Heart left ventricle (tissue), 16 donors: Measurements from ENCODE around the gene CFAP77. TPM values are rescaled to one million over a fixed set of nuclear protein-coding genes. Genes with fewer than 3 reads are reported as not detected.
A peak's percentile ranks its signal among the peaks of the same experiment; 100 is the strongest.
"Not testable (repeated sequence)": the region's sequence is repeated elsewhere in the genome, so short reads cannot be mapped to it uniquely, and the experiment has no call there.

Experiments
- ATAC-seq, 4 donors: fragments of 200-7000 bp; cut with Tn5 transposase; one replicate each; pipeline ENCODE4 v1.9.1; 2020 to 2022; ENCODE audit warnings: moderate library complexity in 4 of 4, mild to moderate bottlenecking in 3 of 4, moderate number of reproducible peaks in 1 of 4
- DNase-seq, 5 donors: peaks; one replicate each; pipeline ENCODE4 v3.0.0-alpha.2; 2020
- H3K27ac ChIP-seq, 12 donors: fragments of 200-600 bp; sonication (generic) in 4 of 12; one replicate each; pipeline versions ENCODE4 v1.5.0 to v1.8.0; 2016 to 2022; ENCODE audit warnings: mild to moderate bottlenecking in 2 of 12
- H3K27me3 ChIP-seq, 9 donors: fragments of 200-600 bp; sonication (generic) in 2 of 9; one replicate each; pipeline versions ENCODE4 v1.5.1 to v1.8.0; 2016 to 2022; ENCODE audit warnings: mild to moderate bottlenecking in 3 of 9
- H3K36me3 ChIP-seq, 9 donors: fragments of 200-600 bp; sonication (generic) in 2 of 9; one replicate each; pipeline versions ENCODE4 v1.5.0 to v1.8.0; 2018 to 2022; ENCODE audit warnings: mild to moderate bottlenecking in 2 of 9
- H3K4me1 ChIP-seq, 12 donors: fragments of 200-600 bp; sonication (generic) in 4 of 12; one replicate each; pipeline versions ENCODE4 v1.5.0 to v1.8.0; 2016 to 2022; ENCODE audit warnings: mild to moderate bottlenecking in 3 of 12
- H3K4me3 ChIP-seq, 12 donors: fragments of 200-600 bp; sonication (generic) in 4 of 12; one replicate each; pipeline versions ENCODE4 v1.5.0 to v1.8.0; 2017 to 2022; ENCODE audit warnings: mild to moderate bottlenecking in 9 of 12, moderate library complexity in 4 of 12
- H3K9me3 ChIP-seq, 12 donors: fragments of 200-600 bp; sonication (generic) in 4 of 12; one replicate each; pipeline versions ENCODE4 v1.5.0 to v1.8.0; 2016 to 2022; ENCODE audit warnings: mild to moderate bottlenecking in 1 of 12
- POLR2A ChIP-seq, 2 donors: fragments of 450-650 bp; IDR thresholded peaks; one replicate each; pipeline ENCODE4 v1.6.1; 2017; ENCODE audit warnings: antibody characterized with exemption in 2 of 2, mild to moderate bottlenecking in 2 of 2, moderate library complexity in 2 of 2
- WGBS, 4 donors: extraction: QIAGEN DNeasy Blood & Tissue Kit in 2 of 4; methylation state at CpG; one replicate each; pipeline versions ENCODE4 v1.1.5 to v1.1.7; 2013 to 2018; 5-methylcytosine and 5-hydroxymethylcytosine counted together
- intact Hi-C, 10 donors: fragments of 100-400 bp; cut with DNase I; formaldehyde crosslinking; loops; one replicate each; pipeline versions ENCODE4 v1.11.1 to v1.14.2; 2022
- polyA plus RNA-seq, 2 donors: library from polyadenylated mRNA; stranded (reverse); fragments of 200-250 nt; gene quantifications; one replicate each; pipeline ENCODE4 v1.2.3, GENCODE V29; 2013
- total RNA-seq, 9 donors: library from RNA; depleted of rRNA in 2 of 9; stranded (reverse); fragments of >200 nt in 2 of 9; fragmentation: NEBNext Ultra II Directional in 3 of 9; extraction: Animal tissue kit (Norgen Biotek cat#: 25700) in 3 of 9; gene quantifications; one replicate each; pipeline versions ENCODE4 v1.1.0 to v1.2.4, GENCODE V29; 2016 to 2023
- TF ChIP-seq, protein P1 (sequence below), 12 donors: fragments of 200-600 bp; sonication (generic) in 4 of 12; IDR thresholded peaks; one replicate each; pipeline versions ENCODE4 v1.5.0 to v1.8.0; 2018 to 2022; ENCODE audit warnings: antibody characterized with exemption in 12 of 12, mild to moderate bottlenecking in 5 of 12
- donor health status: ischemic (EF 13 %, LVEDD 7.1; RV severe dilation, severe dysfunction).
- donor health status: healthy with polysubstance abuse.
- donor health status: DM: no; HTN: yes; CAD: no.
- donor health status: DM: no; HTN: no; CAD: no.
- donor health status: ischemic (EF 25% LVEDD 6.9; RV normal size, moderate dysfunction).
- donor health status: ischemic (EF 25% LVEDD 5.7; RV mildly dilated, moderate dysfunction).
- donor health status: healthy.
- donor health status: DM: yes; HTN: yes; CAD: no.
- donor health status: ischemic (EF 35%, LVEDD 5.7; RV mildly dilated, moderate dysfunction).
- donor health status: nonischemic (EF 11% LVEDD 7.7; RV severe dilation, severe dysfunction).
- donor health status: DM: yes; HTN: yes; CAD: no.
- donor health status: PGD.
- donor health status: ischemic (EF 29% LVEDD 5.4; RV normal size, mild dysfunction).
- donor health status: nonischemic (EF 23%, LVEDD 6.1; RV moderate dilation, normal function).

Gene CFAP77
- total and polyA plus RNA-seq, 11 donors: 1.3 to 6.8 (median 2.2) TPM

DNA sequence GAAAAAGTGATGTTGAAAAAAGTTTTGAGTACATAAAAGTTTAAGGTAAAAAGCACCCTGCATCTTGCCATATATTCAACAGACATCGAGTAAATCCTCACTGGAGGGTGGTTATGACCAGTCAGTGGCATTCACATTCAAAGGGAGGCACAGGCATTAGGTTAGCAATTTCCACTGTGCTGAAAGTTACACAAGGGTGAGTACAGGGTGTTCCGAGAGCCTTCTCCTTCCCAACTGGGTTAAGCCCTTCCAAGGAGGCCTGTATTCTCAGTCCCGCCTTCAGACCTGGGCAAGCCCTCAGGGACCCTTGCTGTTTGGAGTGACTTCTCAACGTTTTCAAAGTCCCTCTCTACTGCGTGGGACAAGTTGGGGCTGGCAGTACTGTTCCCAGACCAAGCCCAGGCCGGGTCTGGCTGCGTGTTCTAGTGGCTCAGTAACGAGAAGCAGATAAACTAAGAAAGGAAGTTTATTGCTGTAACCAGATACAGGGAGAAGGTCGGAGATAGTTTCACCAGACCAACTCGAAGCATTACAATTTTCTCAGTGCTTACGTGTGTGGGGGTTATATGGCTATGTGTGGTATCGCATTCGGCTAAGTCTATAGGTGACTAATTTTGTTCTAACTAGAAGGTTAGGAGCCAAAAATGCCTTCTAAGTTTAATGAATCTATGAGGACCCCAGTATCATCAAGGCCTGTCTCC, 42.2 kb upstream of the CFAP77 start:
- no peaks in the 10 kb centered on the region for H3K27me3 ChIP-seq
- no peaks in the 10 kb centered on the region for H3K36me3 ChIP-seq
- no peak for TF ChIP-seq POLR2A (IDR thresholded peaks at IDR 0.05)
- TF ChIP-seq, protein P1, sequence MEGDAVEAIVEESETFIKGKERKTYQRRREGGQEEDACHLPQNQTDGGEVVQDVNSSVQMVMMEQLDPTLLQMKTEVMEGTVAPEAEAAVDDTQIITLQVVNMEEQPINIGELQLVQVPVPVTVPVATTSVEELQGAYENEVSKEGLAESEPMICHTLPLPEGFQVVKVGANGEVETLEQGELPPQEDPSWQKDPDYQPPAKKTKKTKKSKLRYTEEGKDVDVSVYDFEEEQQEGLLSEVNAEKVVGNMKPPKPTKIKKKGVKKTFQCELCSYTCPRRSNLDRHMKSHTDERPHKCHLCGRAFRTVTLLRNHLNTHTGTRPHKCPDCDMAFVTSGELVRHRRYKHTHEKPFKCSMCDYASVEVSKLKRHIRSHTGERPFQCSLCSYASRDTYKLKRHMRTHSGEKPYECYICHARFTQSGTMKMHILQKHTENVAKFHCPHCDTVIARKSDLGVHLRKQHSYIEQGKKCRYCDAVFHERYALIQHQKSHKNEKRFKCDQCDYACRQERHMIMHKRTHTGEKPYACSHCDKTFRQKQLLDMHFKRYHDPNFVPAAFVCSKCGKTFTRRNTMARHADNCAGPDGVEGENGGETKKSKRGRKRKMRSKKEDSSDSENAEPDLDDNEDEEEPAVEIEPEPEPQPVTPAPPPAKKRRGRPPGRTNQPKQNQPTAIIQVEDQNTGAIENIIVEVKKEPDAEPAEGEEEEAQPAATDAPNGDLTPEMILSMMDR (IDR thresholded peaks at IDR 0.05): no peak
- peak overlapping the region in 1 of 12 donors; percentile 18 for H3K27ac ChIP-seq
- WGBS, 4 donors: 62 to 70% (median 67%) methylated on average over 13 of the region's 13 CpGs
- no peak for ATAC-seq
- H3K9me3 ChIP-seq: no peaks in the 10 kb centered on the region
- DNase-seq: no peak
- intact Hi-C loops: no loop called here
- peaks cover 0 to 9% (median 2%) of the 10 kb centered on the region in 12 donors for H3K4me1 ChIP-seq
- H3K4me3 ChIP-seq: no peak overlapping the region

- H3K9me3 ChIP-seq: no peaks in the 10 kb centered on the region
- no peak for ATAC-seq
- H3K4me3 ChIP-seq: no peak overlapping the region
- no peak for TF ChIP-seq POLR2A (IDR thresholded peaks at IDR 0.05)
- TF ChIP-seq, protein P1 (IDR thresholded peaks at IDR 0.05): no peak
- H3K4me1 ChIP-seq: peaks cover 0 to 17% (median 9%) of the 10 kb centered on the region in 12 donors
- no peak overlapping the region for H3K27ac ChIP-seq
- H3K36me3 ChIP-seq: no peaks in the 10 kb centered on the region
- intact Hi-C loops: no loop called here
- no peaks in the 10 kb centered on the region for H3K27me3 ChIP-seq
- WGBS, 4 donors: 78 to 89% (median 80%) methylated on average over 4 of the region's 4 CpGs
- DNase-seq: no peak
Observed at GRCh38 chr9:132369421-132369820, 40.6 kb upstream of the CFAP77 start.

DNA sequence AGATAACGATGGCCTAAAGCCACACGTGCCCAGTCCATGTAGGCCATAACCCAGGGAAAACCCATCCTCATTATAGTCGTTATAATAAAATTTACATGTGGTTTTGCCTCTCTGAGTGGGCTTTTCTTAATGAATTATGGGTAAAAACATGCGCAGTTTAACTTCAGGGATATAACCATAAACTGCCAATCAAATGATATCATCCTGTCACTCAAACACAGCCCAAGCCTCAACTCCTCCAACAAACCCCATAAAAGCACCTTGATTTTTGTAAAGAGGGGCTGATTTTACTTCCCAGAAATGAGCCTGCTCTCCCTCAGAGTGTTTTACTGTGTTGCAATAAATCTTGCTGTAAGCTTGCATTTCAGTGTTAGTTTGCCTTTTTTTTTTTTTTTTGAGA, 39.4 kb upstream of the CFAP77 start:
- Histone ChIP-seq H3K27ac (no peak overlapping the region), H3K4me1 (peaks cover 0 to 17% (median 9%) of the 10 kb centered on the region in 12 donors), H3K9me3 (no peaks in the 10 kb centered on the region), H3K36me3 (peaks cover 0 to 11% (median 8%) of the 10 kb centered on the region in 9 donors), H3K4me3 (no peak overlapping the region), H3K27me3 (no peaks in the 10 kb centered on the region)
- 90 to 96% (median 94%) methylated on average over 4 of the region's 4 CpGs for WGBS, 4 donors
- TF ChIP-seq, protein P1 (IDR thresholded peaks at IDR 0.05): no peak
- no peak for TF ChIP-seq POLR2A (IDR thresholded peaks at IDR 0.05)
- no peak for DNase-seq
- intact Hi-C loops: no loop called here
- no peak for ATAC-seq

- WGBS, 4 donors: 54 to 64% (median 58%) methylated on average over 14 of the region's 14 CpGs
- H3K27me3 ChIP-seq: no peaks in the 10 kb centered on the region
- peak overlapping the region in 2 of 12 donors; percentile 6 to 9 for H3K4me3 ChIP-seq
- H3K9me3 ChIP-seq: no peaks in the 10 kb centered on the region
- TF ChIP-seq, protein P1 (IDR thresholded peaks at IDR 0.05): no peak
- TF ChIP-seq POLR2A (IDR thresholded peaks at IDR 0.05): peak in 1 of 2 donors; percentile 11
- peak in 4 of 5 donors; percentile 66 to 73 (median 68) for DNase-seq
- intact Hi-C loops: loop anchor here in 1 of 10 donors (2.0 kb wide), 1 partner anchor 18 kb away; the partner anchor contains the start of gene SETX
- peak; percentile 72 to 99 (median 90) for ATAC-seq
- peaks cover 0 to 25% (median 23%) of the 10 kb centered on the region in 9 donors for H3K36me3 ChIP-seq
- peaks cover 0 to 17% (median 9%) of the 10 kb centered on the region in 12 donors for H3K4me1 ChIP-seq
- peak overlapping the region; percentile 51 to 85 (median 66) for H3K27ac ChIP-seq
Observed at GRCh38 chr9:132372177-132373095, 37.6 kb upstream of the CFAP77 start.

DNA sequence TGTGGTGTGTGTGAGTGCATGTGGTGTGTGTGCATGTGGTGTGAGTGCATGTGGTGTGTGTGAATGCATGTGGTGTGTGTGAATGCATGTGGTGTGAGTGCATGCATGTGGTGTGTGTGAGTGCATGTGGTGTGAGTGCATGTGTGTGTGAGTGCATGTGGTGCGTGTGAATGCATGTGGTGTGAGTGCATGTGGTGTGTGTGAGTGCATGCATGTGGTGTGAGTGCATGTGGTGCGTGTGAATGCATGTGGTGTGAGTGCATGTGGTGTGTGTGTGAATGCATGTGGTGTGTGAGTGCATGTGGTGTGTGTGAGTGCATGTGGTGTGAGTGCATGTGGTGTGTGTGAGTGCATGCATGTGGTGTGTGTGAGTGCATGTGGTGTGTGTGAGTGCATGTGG, 32.2 kb upstream of the CFAP77 start:
- ATAC-seq, H3K4me3 ChIP-seq, intact Hi-C loops, H3K27ac ChIP-seq, DNase-seq, H3K9me3 ChIP-seq, H3K27me3 ChIP-seq: not testable (repeated sequence)
- WGBS, 4 donors: 80 to 97% (median 95%) methylated on average over 2 of the region's 2 CpGs
- peaks cover 0 to 67% (median 60%) of the 10 kb centered on the region in 9 donors for H3K36me3 ChIP-seq
- peaks cover 0 to 16% (median 7%) of the 10 kb centered on the region in 12 donors for H3K4me1 ChIP-seq

- WGBS, 4 donors: 89 to 95% (median 94%) methylated on average over 3 of the region's 3 CpGs
- H3K27me3 ChIP-seq, DNase-seq, H3K27ac ChIP-seq, H3K9me3 ChIP-seq, ATAC-seq, H3K4me3 ChIP-seq, intact Hi-C loops: not testable (repeated sequence)
- peaks cover 0 to 74% (median 62%) of the 10 kb centered on the region in 9 donors for H3K36me3 ChIP-seq
- H3K4me1 ChIP-seq: peaks cover 0 to 13% (median 2%) of the 10 kb centered on the region in 12 donors
Observed at GRCh38 chr9:132378416-132378815, 31.6 kb upstream of the CFAP77 start.
